Caco-2 (cell line): ENCODE data around the gene DIAPH1. TPM values are rescaled to one million over a fixed set of nuclear protein-coding genes. Genes with fewer than 3 reads are reported as not detected.

ENCODE experiments used
- BruUV-seq: library from RNA; stranded (reverse); fragments of 400-500 nt; replicated peaks from 2 replicates; lab custom pipeline; 2021; lab: Mats Ljungman, UMichigan
- CTCF ChIA-PET: fragments of 300-600 bp; sonication (Branson Sonifier 250); formaldehyde crosslinking; loops from one replicate; lab custom pipeline; 2022; ENCODE audit warnings: antibody characterized with exemption; lab: Charles Lee
- POLR2A ChIA-PET: fragments of 300-600 bp; sonication (Branson Sonifier 250); formaldehyde crosslinking; loops from one replicate; lab custom pipeline; 2022; ENCODE audit warnings: antibody characterized with exemption; lab: Charles Lee
- DNase-seq, 2 experiments: peaks; one replicate each; pipeline versions ENCODE4 v3.0.0 to v3.0.0-alpha.2; 2020 to 2022
- H3K27me3 ChIP-seq: replicated peaks from 2 replicates; pipeline ENCODE4 v1.6.0; 2011; ENCODE audit warnings: low read length; ENCODE audit not compliant: control insufficient read depth, insufficient read depth
- H3K36me3 ChIP-seq: 2 replicates; pipeline ENCODE4 v1.5.1; 2011; ENCODE audit warnings: low read length; ENCODE audit not compliant: control insufficient read depth, insufficient read depth
- H3K4me1 ChIP-seq: fragments of 250-450 bp; sonication (Bioruptor Pico); 2 replicates; pipeline ENCODE4 v1.5.1; 2020; ENCODE audit warnings: mild to moderate bottlenecking
- H3K4me3 ChIP-seq: 2 replicates; pipeline ENCODE4 v1.5.1; 2011; ENCODE audit warnings: low read depth, mild to moderate bottlenecking, control low read depth, low read length
- H3K9me3 ChIP-seq: fragments of 250-450 bp; sonication (Bioruptor Pico); 2 replicates; pipeline ENCODE4 v1.5.1; 2020; ENCODE audit warnings: mild to moderate bottlenecking, moderate library complexity
- H3K27ac Mint-ChIP-seq: one replicate; pipeline ENCODE4 v1.8.0; 2022; ENCODE audit warnings: mixed read lengths; ENCODE audit not compliant: unreplicated experiment
- H3K27me3 Mint-ChIP-seq: one replicate; pipeline ENCODE4 v1.8.0; 2022; ENCODE audit warnings: mixed read lengths; ENCODE audit not compliant: insufficient read depth, unreplicated experiment
- H3K36me3 Mint-ChIP-seq: one replicate; pipeline ENCODE4 v1.8.0; 2022; ENCODE audit warnings: mild to moderate bottlenecking, mixed read lengths; ENCODE audit not compliant: insufficient read depth, unreplicated experiment
- H3K4me1 Mint-ChIP-seq: one replicate; pipeline ENCODE4 v1.8.0; 2022; ENCODE audit warnings: low read depth, mixed read lengths; ENCODE audit not compliant: unreplicated experiment
- H3K4me3 Mint-ChIP-seq: one replicate; pipeline ENCODE4 v1.8.0; 2022; ENCODE audit warnings: mild to moderate bottlenecking, moderate library complexity, mixed read lengths; ENCODE audit not compliant: unreplicated experiment
- H3K9me3 Mint-ChIP-seq: one replicate; pipeline ENCODE4 v1.8.0; 2022; ENCODE audit warnings: mixed read lengths; ENCODE audit not compliant: unreplicated experiment
- CTCF ChIP-seq, 2 experiments: fragments of 200-600 bp in 1 of 2; IDR thresholded peaks; 1 replicate in 1 of 2; 2 replicates in 1 of 2; pipeline versions ENCODE4 v1.5.1 to v1.8.0; 2011 to 2022; ENCODE audit warnings: antibody characterized with exemption in 1 of 2, control low read depth in 1 of 2, inconsistent platforms in 1 of 2, low read depth in 1 of 2, low read length in 1 of 2, mild to moderate bottlenecking in 1 of 2, moderate library complexity in 1 of 2; ENCODE audit not compliant: insufficient read depth in 1 of 2, severe bottlenecking in 1 of 2, unreplicated experiment in 1 of 2
- intact Hi-C: fragments of 100-400 bp; cut with micrococcal nuclease; formaldehyde crosslinking; loops from one replicate; pipeline ENCODE4 v1.10.0; 2022; ENCODE audit not compliant: unreplicated experiment
- total RNA-seq: library from RNA; stranded (reverse); gene quantifications from 2 replicates; pipeline ENCODE4 v1.2.3, GENCODE V29; 2022

Gene DIAPH1
- total RNA-seq, 1 experiment from 2014 or later = 161 TPM

GRCh38 chr5:141637123-141637766, 18.4 kb upstream of the DIAPH1 start:
- BruUV-seq = TSS peak; percentile 55
- no peak for DNase-seq
- Mint-ChIP-seq H3K4me1 (peaks cover 16% of the 10 kb centered on the region), H3K36me3 (peaks cover 7% of the 10 kb centered on the region), H3K4me3 (peak overlapping the region; percentile 90), H3K27me3 (no peaks in the 10 kb centered on the region), H3K27ac (no peak overlapping the region), H3K9me3 (no peaks in the 10 kb centered on the region)
- Histone ChIP-seq H3K27me3 (no peaks in the 10 kb centered on the region), H3K9me3 (no peaks in the 10 kb centered on the region), H3K4me1 (peaks cover 17% of the 10 kb centered on the region; the same call in 1 of the 2 replicates), H3K36me3 (peaks cover 1% of the 10 kb centered on the region; the same call in 1 of the 2 replicates), H3K4me3 (peak overlapping the region; percentile 85)
- ChIA-PET CTCF (interaction anchor here (0.8 to 3.7 kb wide), 6 partner anchors 14 to 73 kb away, joined by 3 to 40 read pairs (median 8); partner anchors contain the start of genes DIAPH1 and FCHSD1), POLR2A (interaction anchor here (0.9 to 3.0 kb wide), 5 partner anchors 9 to 45 kb away, joined by 3 to 23 read pairs (median 7); partner anchors contain the start of genes DIAPH1 and FCHSD1)
- intact Hi-C loops = loop anchor here (1.0 kb wide), 1 partner anchor 45 kb away; no protein-coding TSS in a partner anchor
- no peak for TF ChIP-seq CTCF (IDR thresholded peaks at IDR 0.05; ENCODE audit: insufficient read depth in 1 of 2, low read depth in 1 of 2, low read length in 1 of 2, severe bottlenecking in 1 of 2, unreplicated experiment in 1 of 2)

- ChIA-PET CTCF (interaction anchor here (0.6 to 3.7 kb wide), 6 partner anchors 14 to 72 kb away, joined by 3 to 40 read pairs (median 8); partner anchors contain the start of genes DIAPH1 and FCHSD1), POLR2A (interaction anchor here (0.9 to 3.0 kb wide), 5 partner anchors 9 to 45 kb away, joined by 3 to 23 read pairs (median 7); partner anchors contain the start of genes DIAPH1 and FCHSD1)
- Mint-ChIP-seq H3K9me3 (no peaks in the 10 kb centered on the region), H3K4me1 (peaks cover 9% of the 10 kb centered on the region), H3K4me3 (peak within 1 kb of the TSS; percentile 90), H3K27ac (peak within 1 kb of the TSS; percentile 72), H3K27me3 (no peaks in the 10 kb centered on the region), H3K36me3 (peaks cover 7% of the 10 kb centered on the region)
- TF ChIP-seq CTCF (IDR thresholded peaks at IDR 0.05; ENCODE audit: insufficient read depth in 1 of 2, low read depth in 1 of 2, low read length in 1 of 2, severe bottlenecking in 1 of 2, unreplicated experiment in 1 of 2) = no peak
- DNase-seq = peak; percentile 93 to 98
- peak within 1 kb of the TSS; percentile 85 for H3K4me3 ChIP-seq
- no peaks in the 10 kb centered on the region for H3K9me3 ChIP-seq
- peaks cover 1% of the 10 kb centered on the region; the same call in 1 of the 2 replicates for H3K36me3 ChIP-seq
- H3K4me1 ChIP-seq = peaks cover 10% of the 10 kb centered on the region; the same call in 1 of the 2 replicates
- BruUV-seq = no TSS peak
- intact Hi-C loops = loop anchor here (1.0 kb wide), 3 partner anchors 15 to 44 kb away; partner anchors contain the start of gene FCHSD1
- H3K27me3 ChIP-seq = no peaks in the 10 kb centered on the region
These were observed 17.8 kb upstream of the DIAPH1 start, which contains the start of the genes HDAC3 and RELL2 for GRCh38 chr5:141636413-141637122. TSS of gene HDAC3 (minus strand) at chr5:141636849. CDS start at chr5:141636790, 59 bp downstream. TSS of gene RELL2 (plus strand) at chr5:141636997. CDS start at chr5:141638226, 1,229 bp downstream.

- Mint-ChIP-seq H3K9me3 (no peaks in the 10 kb centered on the region), H3K36me3 (peaks cover 4% of the 10 kb centered on the region), H3K4me1 (peaks cover 4% of the 10 kb centered on the region), H3K27ac (peak overlapping the region; percentile 72), H3K27me3 (no peaks in the 10 kb centered on the region), H3K4me3 (peak overlapping the region; percentile 90)
- H3K36me3 ChIP-seq = peaks cover 1% of the 10 kb centered on the region; the same call in 1 of the 2 replicates
- peak overlapping the region; percentile 85 for H3K4me3 ChIP-seq
- intact Hi-C loops = loop anchor here (1.0 kb wide), 2 partner anchors 15 to 17 kb away; partner anchors contain the start of gene FCHSD1
- no peaks in the 10 kb centered on the region for H3K27me3 ChIP-seq
- ChIA-PET CTCF (interaction anchor here (0.6 to 3.7 kb wide), 3 partner anchors 17 to 67 kb away, joined by 3 to 40 read pairs (median 33); partner anchors contain the start of gene DIAPH1), POLR2A (interaction anchor here (1.3 to 3.0 kb wide), 3 partner anchors 15 to 44 kb away, joined by 7 to 23 read pairs (median 19); partner anchors contain the start of genes DIAPH1 and FCHSD1)
- no TSS peak for BruUV-seq
- H3K9me3 ChIP-seq = no peaks in the 10 kb centered on the region
- no peak for DNase-seq
- no peak for TF ChIP-seq CTCF (IDR thresholded peaks at IDR 0.05; ENCODE audit: insufficient read depth in 1 of 2, low read depth in 1 of 2, low read length in 1 of 2, severe bottlenecking in 1 of 2, unreplicated experiment in 1 of 2)
- peaks cover 8% of the 10 kb centered on the region; the same call in 1 of the 2 replicates for H3K4me1 ChIP-seq
These were observed 17.3 kb upstream of the DIAPH1 start for GRCh38 chr5:141636106-141636412.
